SJCRH30 (cell line): ENCODE data around the gene PYCR2. TPM values are rescaled to one million over a fixed set of nuclear protein-coding genes. Genes with fewer than 3 reads are reported as not detected.
"Not testable (repeated sequence)": the region's sequence is repeated elsewhere in the genome, so short reads cannot be mapped to it uniquely, and the experiment has no call there.

Experiments used
- DNase-seq, 2 experiments: peaks; one replicate each; pipeline ENCODE4 v3.0.0-alpha.2; 2015 to 2020
- H3K27ac ChIP-seq: fragments of 250-450 bp; sonication (Bioruptor Pico); 2 replicates; pipeline ENCODE4 v1.5.1; 2020; ENCODE audit warnings: mild to moderate bottlenecking, moderate library complexity
- H3K27me3 ChIP-seq: fragments of 250-450 bp; sonication (Bioruptor Pico); 2 replicates; pipeline ENCODE4 v1.5.1; 2020; ENCODE audit warnings: mild to moderate bottlenecking, moderate library complexity
- H3K36me3 ChIP-seq: fragments of 250-450 bp; sonication (Bioruptor Pico); 2 replicates; pipeline ENCODE4 v1.5.1; 2020; ENCODE audit warnings: mild to moderate bottlenecking, moderate library complexity
- H3K4me1 ChIP-seq: fragments of 250-450 bp; sonication (Bioruptor Pico); 2 replicates; pipeline ENCODE4 v1.5.1; 2020; ENCODE audit warnings: mild to moderate bottlenecking, moderate library complexity
- H3K4me3 ChIP-seq: fragments of 250-450 bp; sonication (Bioruptor Pico); 2 replicates; pipeline ENCODE4 v1.5.1; 2020; ENCODE audit warnings: mild to moderate bottlenecking, moderate library complexity
- H3K9me3 ChIP-seq: fragments of 250-450 bp; sonication (Bioruptor Pico); replicated peaks from 2 replicates; pipeline ENCODE4 v1.5.1; 2020; ENCODE audit warnings: mild to moderate bottlenecking, moderate library complexity
- total RNA-seq: library from RNA; depleted of rRNA; stranded (reverse); fragments of >200 nt; shearing (Covaris generic); gene quantifications from 2 replicates; pipeline ENCODE4 v1.2.3, GENCODE V29; 2014

PYCR2 gene
- total RNA-seq, 1 experiment from 2014 or later, result 51.1 TPM

GRCh38 chr1:225936523-225936922 is 12.5 kb upstream of the PYCR2 start:
- Histone ChIP-seq H3K36me3 (no peaks in the 10 kb centered on the region), H3K27me3 (no peaks in the 10 kb centered on the region), H3K9me3 (no peaks in the 10 kb centered on the region), H3K4me3 (no peak overlapping the region), H3K4me1 (peaks cover 2% of the 10 kb centered on the region; the same call in 1 of the 2 replicates), H3K27ac (no peak overlapping the region)
- DNase-seq, result no peak

DNA sequence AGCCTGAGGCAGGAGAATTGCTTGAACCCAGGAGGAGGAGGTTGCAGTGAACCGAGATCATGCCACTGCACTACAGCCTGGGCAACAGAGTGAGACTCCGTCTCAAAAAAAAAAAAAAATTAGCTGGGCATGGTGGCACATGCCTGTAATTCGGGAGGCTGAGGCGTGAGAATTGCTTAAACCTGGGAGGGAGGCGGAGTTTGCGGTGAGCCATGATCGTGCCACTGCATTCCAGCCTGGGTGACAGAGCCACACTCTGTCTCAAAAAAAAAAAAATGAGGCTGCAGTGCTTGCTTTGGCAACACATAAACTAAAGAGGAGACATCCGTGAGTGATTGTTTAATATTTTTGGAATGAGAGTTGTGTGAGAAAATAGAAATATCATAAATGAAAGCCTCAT is 12.0 kb upstream of the PYCR2 start:
- not testable (repeated sequence) for H3K9me3 ChIP-seq, DNase-seq, H3K27me3 ChIP-seq, H3K4me1 ChIP-seq, H3K36me3 ChIP-seq, H3K4me3 ChIP-seq, H3K27ac ChIP-seq

DNA sequence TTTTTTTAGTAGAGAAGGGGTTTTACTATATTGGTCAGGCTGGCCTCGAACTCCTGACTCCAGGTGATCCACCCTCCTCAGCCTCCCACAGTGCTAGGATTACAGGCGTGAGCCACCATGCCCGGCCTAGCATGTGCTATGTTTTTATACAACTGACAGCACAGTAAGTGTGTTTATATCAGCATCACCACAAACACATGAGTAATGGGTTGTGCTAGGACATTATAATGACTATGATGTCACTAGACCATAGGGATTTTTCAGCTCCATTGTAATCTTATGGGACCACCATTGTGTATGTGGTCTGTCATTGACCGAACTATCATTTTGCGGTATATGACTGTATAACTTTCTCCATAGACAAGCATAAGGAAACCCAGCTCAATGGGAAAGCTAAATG is 10.7 kb upstream of the PYCR2 start:
- no peaks in the 10 kb centered on the region for H3K4me1 ChIP-seq
- H3K27me3 ChIP-seq, result no peaks in the 10 kb centered on the region
- DNase-seq, result no peak
- no peak overlapping the region for H3K4me3 ChIP-seq
- H3K27ac ChIP-seq, result no peak overlapping the region
- H3K36me3 ChIP-seq, result no peaks in the 10 kb centered on the region
- no peaks in the 10 kb centered on the region for H3K9me3 ChIP-seq

GRCh38 chr1:225933072-225933471 is 9.0 kb upstream of the PYCR2 start:
- no peak for DNase-seq

GRCh38 chr1:225931270-225932136 is 7.5 kb upstream of the PYCR2 start:
- no peak overlapping the region for H3K4me3 ChIP-seq
- DNase-seq, result no peak
- H3K27ac ChIP-seq, result no peak overlapping the region
- H3K9me3 ChIP-seq, result no peaks in the 10 kb centered on the region
- H3K36me3 ChIP-seq, result no peaks in the 10 kb centered on the region
- no peaks in the 10 kb centered on the region for H3K4me1 ChIP-seq
- no peaks in the 10 kb centered on the region for H3K27me3 ChIP-seq

More at GRCh38 chr1:225933072-225933471, 9.0 kb upstream of the PYCR2 start:
- Histone ChIP-seq H3K4me1 (no peaks in the 10 kb centered on the region), H3K27me3 (no peaks in the 10 kb centered on the region), H3K36me3 (no peaks in the 10 kb centered on the region), H3K9me3 (no peaks in the 10 kb centered on the region), H3K27ac (no peak overlapping the region), H3K4me3 (no peak overlapping the region)

DNA sequence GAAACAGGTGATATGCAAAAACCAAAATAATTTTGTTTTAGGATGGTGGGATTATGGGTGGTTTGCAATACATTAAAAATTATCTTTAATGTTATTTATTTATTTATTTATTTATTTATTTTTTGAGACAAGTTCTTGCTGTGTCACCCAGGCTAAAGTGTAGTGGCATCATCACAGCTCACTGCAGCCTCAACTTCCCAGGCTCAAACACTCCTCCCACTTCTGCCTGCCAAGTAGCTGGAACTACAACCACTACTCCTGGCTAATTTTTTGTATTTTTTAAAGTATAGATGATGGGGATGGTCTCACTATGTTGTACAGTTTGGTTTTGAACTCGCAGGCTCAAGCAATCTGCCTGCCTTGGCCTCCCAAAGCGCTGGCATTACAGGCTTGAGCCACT is 6.5 kb upstream of the PYCR2 start:
- Histone ChIP-seq H3K4me1 (no peaks in the 10 kb centered on the region), H3K9me3 (no peaks in the 10 kb centered on the region), H3K27ac (no peak overlapping the region), H3K36me3 (no peaks in the 10 kb centered on the region), H3K27me3 (no peaks in the 10 kb centered on the region), H3K4me3 (no peak overlapping the region)
- DNase-seq, result no peak

- H3K4me3 ChIP-seq, DNase-seq, H3K27me3 ChIP-seq, H3K4me1 ChIP-seq, H3K36me3 ChIP-seq, H3K9me3 ChIP-seq, H3K27ac ChIP-seq: not testable (repeated sequence)
These were observed 5.4 kb upstream of the PYCR2 start for GRCh38 chr1:225929462-225929861.

DNA sequence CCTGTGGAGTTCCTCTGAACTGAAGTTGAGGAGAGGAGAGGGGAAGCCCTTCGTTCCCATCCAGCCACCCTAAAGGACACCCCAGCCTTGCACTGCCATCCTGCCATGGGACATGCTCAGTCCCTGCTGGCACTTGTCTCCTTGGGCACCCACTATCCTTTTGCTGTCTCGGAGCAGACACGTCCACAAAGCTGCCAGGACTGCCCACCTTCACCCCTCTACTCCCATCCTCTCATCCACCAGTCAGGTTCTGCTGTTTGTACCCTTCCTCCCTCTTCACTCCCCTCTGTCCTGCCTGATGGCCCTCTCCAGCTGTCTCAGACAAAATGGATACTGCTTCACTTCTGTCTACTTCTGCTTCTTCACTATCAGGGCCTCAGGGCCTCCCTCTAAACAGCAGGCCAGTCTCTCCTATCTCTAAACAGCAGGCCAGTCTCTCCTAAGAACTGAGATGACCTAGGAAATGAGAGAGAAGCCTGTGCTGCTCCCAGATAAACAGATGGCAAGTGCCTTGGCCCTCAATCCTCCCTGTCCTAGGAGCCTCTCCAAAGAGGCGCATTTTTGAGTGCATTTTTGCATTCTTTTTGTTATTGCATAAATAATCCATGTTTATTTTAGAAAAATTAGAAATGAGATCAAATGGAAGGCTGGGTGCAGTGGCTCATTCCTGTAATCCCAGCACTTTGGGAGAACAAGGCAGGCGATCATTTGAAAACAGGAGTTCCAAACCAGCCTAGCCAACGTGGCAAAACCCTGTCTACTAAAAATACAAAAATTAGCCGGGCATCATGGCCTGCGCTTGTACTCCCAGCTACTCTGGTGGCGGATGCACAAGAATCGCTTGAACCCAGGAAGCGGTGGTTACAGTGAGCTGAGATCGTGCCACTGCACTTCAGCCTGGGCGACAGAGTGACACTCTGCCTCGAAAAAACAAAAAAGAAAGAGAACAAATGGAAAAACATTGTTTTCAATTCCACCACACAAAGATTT is 4.4 kb upstream of the PYCR2 start:
- H3K4me3 ChIP-seq, result no peak overlapping the region
- no peak overlapping the region for H3K27ac ChIP-seq
- H3K27me3 ChIP-seq, result no peaks in the 10 kb centered on the region
- no peaks in the 10 kb centered on the region for H3K36me3 ChIP-seq
- no peak for DNase-seq
- 0 out of 2 replicates have a peak, but pooled peaks cover 2% of the 10 kb centered on the region for H3K4me1 ChIP-seq
- no peaks in the 10 kb centered on the region for H3K9me3 ChIP-seq

DNA sequence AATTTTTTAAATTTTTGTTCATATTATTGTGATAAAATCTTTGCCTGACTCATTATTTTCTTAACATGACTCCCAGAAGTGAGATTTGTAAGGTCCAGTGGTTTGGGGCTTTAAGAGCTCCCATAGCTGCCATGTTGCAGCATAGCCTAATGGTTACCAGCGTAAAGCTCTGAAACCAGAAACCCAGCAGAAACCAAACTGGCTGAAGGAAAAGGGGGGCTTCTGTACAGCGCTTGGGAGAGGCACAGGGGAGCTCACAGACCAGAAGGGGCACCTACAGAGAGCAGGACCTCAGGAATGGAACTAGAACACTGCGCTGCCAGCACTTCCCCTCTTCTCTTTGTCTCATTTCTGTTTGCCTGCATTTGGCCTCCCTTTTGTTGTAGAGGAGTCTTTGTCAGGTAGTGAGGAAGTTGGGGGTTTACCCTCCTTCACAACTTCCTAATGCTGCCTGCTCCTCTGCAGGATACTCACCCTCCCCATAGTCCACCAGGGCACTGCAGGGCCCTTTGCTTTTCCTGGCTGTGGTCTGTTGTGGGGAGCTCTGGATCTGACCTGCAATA is 2.6 kb upstream of the PYCR2 start:
- Histone ChIP-seq H3K27me3 (no peaks in the 10 kb centered on the region), H3K4me3 (no peak overlapping the region)

DNA sequence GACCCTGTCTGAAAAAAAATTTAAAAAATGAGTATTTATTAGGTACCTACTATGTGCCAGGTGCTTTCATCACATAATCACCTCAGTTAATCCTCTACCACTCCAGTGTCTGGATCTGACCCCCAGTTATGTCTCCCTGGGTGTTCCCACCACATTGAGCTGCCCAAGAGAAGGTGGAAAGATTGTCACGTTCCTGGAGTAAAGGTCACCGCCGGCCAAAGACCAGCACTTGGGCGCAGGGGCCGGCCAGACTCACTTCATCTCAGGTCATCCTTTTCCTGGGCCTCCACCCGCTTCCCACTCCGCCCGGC is 714 bp downstream of the PYCR2 start:
- Histone ChIP-seq H3K27me3 (no peaks in the 10 kb centered on the region), H3K4me3 (peak overlapping the region; percentile 77)

More for the DNA sequence above, 2.6 kb upstream of the PYCR2 start:
- Histone ChIP-seq H3K27ac (no peak overlapping the region), H3K4me1 (0 out of 2 replicates have a peak, but pooled peaks cover 2% of the 10 kb centered on the region), H3K9me3 (no peaks in the 10 kb centered on the region), H3K36me3 (0 out of 2 replicates have a peak, but pooled peaks cover 3% of the 10 kb centered on the region)
- no peak for DNase-seq

GRCh38 chr1:225921734-225922709 is 2.0 kb downstream of the PYCR2 start:
- Histone ChIP-seq H3K27me3 (no peaks in the 10 kb centered on the region), H3K4me1 (0 out of 2 replicates have a peak, but pooled peaks cover 2% of the 10 kb centered on the region), H3K9me3 (no peaks in the 10 kb centered on the region), H3K36me3 (peaks cover 17% of the 10 kb centered on the region; the same call in 1 of the 2 replicates), H3K4me3 (no peak overlapping the region), H3K27ac (no peak overlapping the region)
- DNase-seq, result no peak

More for the DNA sequence above, 714 bp downstream of the PYCR2 start:
- peak overlapping the region; percentile 75 for H3K27ac ChIP-seq
- H3K36me3 ChIP-seq, result peaks cover 9% of the 10 kb centered on the region; the same call in 1 of the 2 replicates
- 0 out of 2 replicates have a peak, but pooled peaks cover 2% of the 10 kb centered on the region for H3K4me1 ChIP-seq
- no peaks in the 10 kb centered on the region for H3K9me3 ChIP-seq
- no peak for DNase-seq

GRCh38 chr1:225919906-225920305 is 4.1 kb downstream of the PYCR2 start:
- Histone ChIP-seq H3K4me3 (no peak overlapping the region), H3K27ac (no peak overlapping the region), H3K36me3 (peaks cover 17% of the 10 kb centered on the region; the same call in 1 of the 2 replicates), H3K4me1 (0 out of 2 replicates have a peak, but pooled peaks cover under 1% of the 10 kb centered on the region), H3K27me3 (no peaks in the 10 kb centered on the region), H3K9me3 (no peaks in the 10 kb centered on the region)
- DNase-seq, result peak; percentile 31 to 49

GRCh38 chr1:225918280-225918679 is 5.8 kb downstream of the PYCR2 start:
- no peak for DNase-seq
- H3K4me1 ChIP-seq, result no peaks in the 10 kb centered on the region
- H3K27me3 ChIP-seq, result no peaks in the 10 kb centered on the region
- no peak overlapping the region for H3K4me3 ChIP-seq
- no peak overlapping the region for H3K27ac ChIP-seq
- no peaks in the 10 kb centered on the region for H3K9me3 ChIP-seq
- peaks cover 17% of the 10 kb centered on the region; the same call in 1 of the 2 replicates for H3K36me3 ChIP-seq
